ENCODE measurements around the gene HDAC9.

DNA sequence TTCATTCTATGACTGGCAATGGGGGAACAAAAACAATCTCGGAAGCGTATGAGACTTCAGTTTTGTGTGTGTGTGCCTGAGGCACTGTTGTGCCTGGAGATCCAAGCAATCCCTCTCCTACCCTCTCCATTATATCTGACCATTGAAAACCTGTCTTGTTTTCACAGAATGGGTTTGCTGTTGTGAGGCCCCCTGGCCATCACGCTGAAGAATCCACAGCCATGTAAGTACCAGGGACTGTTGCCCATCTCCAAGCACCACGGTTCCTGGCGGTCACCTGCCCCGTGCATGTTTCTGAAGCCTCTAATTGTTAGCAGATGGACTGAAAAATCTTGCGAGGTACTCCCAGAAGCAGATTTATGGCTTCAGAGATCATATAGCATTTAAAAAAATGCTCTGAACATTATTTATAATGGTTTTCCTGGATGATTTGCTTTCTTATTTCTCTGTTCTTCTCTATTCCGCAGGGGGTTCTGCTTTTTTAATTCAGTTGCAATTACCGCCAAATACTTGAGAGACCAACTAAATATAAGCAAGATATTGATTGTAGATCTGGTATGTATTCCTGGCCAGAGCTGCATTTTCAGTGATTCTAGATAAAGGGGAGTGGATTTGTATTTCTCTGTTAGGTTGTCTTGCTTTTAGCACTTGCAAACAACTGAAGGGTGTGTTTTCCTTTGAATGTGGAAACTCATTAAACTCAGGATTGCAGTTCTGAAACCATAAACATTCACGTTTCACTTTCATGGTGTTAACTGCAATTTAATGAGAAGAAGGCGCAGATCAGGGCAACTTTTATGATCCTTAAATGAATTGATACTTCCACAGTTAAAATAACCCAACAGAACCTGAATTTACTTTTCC, 333.7 kb downstream of the HDAC9 start:
- TF ChIP-seq POLR2AphosphoS5 (IDR thresholded peaks at IDR 0.05), result no peak
- TF ChIP-seq, protein P1, sequence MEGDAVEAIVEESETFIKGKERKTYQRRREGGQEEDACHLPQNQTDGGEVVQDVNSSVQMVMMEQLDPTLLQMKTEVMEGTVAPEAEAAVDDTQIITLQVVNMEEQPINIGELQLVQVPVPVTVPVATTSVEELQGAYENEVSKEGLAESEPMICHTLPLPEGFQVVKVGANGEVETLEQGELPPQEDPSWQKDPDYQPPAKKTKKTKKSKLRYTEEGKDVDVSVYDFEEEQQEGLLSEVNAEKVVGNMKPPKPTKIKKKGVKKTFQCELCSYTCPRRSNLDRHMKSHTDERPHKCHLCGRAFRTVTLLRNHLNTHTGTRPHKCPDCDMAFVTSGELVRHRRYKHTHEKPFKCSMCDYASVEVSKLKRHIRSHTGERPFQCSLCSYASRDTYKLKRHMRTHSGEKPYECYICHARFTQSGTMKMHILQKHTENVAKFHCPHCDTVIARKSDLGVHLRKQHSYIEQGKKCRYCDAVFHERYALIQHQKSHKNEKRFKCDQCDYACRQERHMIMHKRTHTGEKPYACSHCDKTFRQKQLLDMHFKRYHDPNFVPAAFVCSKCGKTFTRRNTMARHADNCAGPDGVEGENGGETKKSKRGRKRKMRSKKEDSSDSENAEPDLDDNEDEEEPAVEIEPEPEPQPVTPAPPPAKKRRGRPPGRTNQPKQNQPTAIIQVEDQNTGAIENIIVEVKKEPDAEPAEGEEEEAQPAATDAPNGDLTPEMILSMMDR (IDR thresholded peaks at IDR 0.05), result no peak
- no peak for TF ChIP-seq POLR2A (IDR thresholded peaks at IDR 0.05)
- TF ChIP-seq EP300 (IDR thresholded peaks at IDR 0.05), result no peak

Data from gastroesophageal sphincter (tissue), 3 donors.